Prostate gland (tissue), 2 donors: ENCODE measurements around the gene PPP1CB. TPM values are rescaled to one million over a fixed set of nuclear protein-coding genes. Genes with fewer than 3 reads are reported as not detected.

Experiments used
- total RNA-seq, 2 donors: library from RNA; depleted of rRNA; stranded (reverse); fragments of >200 nt; gene quantifications; one replicate each; pipeline ENCODE4 v1.1.0, GENCODE V29; 2016

PPP1CB gene
- total RNA-seq, 2 donors from 2014 or later: 177 to 260 TPM

Other genes starting within 250 kb of the PPP1CB start
- gene SPDYA, start 59.0 kb downstream of the PPP1CB start, total RNA-seq: 1 to 10 TPM in 1 of 2 donors, under 1 TPM in 1; 0.73 to 7.3 TPM
- gene TRMT61B, start 118.5 kb downstream of the PPP1CB start, total RNA-seq: 10 to 100 TPM; 19.6 to 26.4 TPM
- gene WDR43, start 142.8 kb downstream of the PPP1CB start, total RNA-seq: 10 to 100 TPM; 30.6 to 36.9 TPM
- under 1 TPM; 0.36 to 0.62 TPM for gene TOGARAM2, start 229.5 kb downstream of the PPP1CB start, total RNA-seq